ENCODE results near the gene UGT1A9. TPM values are rescaled to one million over a fixed set of nuclear protein-coding genes. Genes with fewer than 3 reads are reported as not detected.

The UGT1A9 gene
- total RNA-seq, 1 donor from 2014 or later, result not detected

GRCh38 chr2:233708942-233709341 lies 37.2 kb downstream of the UGT1A9 start:
- Histone ChIP-seq H3K4me3 (ENCODE audit: low read depth, low read length) (no peak overlapping the region), H3K36me3 (ENCODE audit: control insufficient read depth, insufficient read depth, low read length) (no peaks in the 10 kb centered on the region), H3K27me3 (ENCODE audit: control insufficient read depth, insufficient read depth, low read length) (no peaks in the 10 kb centered on the region)
- DNase-seq (ENCODE audit: low read depth), result no peak
- TF ChIP-seq, protein P1, sequence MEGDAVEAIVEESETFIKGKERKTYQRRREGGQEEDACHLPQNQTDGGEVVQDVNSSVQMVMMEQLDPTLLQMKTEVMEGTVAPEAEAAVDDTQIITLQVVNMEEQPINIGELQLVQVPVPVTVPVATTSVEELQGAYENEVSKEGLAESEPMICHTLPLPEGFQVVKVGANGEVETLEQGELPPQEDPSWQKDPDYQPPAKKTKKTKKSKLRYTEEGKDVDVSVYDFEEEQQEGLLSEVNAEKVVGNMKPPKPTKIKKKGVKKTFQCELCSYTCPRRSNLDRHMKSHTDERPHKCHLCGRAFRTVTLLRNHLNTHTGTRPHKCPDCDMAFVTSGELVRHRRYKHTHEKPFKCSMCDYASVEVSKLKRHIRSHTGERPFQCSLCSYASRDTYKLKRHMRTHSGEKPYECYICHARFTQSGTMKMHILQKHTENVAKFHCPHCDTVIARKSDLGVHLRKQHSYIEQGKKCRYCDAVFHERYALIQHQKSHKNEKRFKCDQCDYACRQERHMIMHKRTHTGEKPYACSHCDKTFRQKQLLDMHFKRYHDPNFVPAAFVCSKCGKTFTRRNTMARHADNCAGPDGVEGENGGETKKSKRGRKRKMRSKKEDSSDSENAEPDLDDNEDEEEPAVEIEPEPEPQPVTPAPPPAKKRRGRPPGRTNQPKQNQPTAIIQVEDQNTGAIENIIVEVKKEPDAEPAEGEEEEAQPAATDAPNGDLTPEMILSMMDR (IDR thresholded peaks at IDR 0.05; ENCODE audit: insufficient read depth, low read length, poor library complexity, severe bottlenecking), result no peak

DNA sequence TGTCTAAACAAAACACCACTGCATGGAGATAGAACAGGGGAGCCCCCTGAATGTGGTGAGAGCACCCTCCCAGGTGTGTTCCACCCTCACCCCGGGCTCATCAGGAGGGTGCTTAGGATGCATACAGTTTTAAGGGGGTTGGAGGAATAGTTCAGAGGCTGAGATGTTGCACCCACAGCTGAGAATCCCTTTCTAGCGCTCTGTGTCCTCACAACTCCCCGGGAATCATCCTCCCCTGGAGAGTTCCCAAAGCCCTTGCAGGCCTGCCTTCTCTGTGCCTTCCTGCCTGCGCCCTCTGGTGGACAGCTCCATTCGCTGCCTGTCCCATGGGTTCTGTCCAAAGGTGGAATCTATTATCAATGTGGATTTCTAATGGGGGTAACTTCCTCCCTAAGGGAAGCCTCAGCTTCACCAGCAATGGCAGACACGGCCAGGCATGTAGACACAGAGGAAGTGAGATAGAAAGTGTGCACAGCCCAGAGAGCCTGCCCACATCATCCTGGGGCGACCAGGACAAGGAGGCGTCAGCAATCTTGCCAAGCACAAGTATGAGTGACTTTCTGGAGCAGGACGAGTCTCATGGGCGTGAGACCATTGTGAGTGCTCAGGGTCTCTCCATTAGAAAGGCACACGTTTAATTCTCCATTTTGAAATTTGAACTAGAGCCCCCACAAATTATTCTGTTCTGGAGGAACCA lies 39.8 kb downstream of the UGT1A9 start:
- Histone ChIP-seq H3K36me3 (ENCODE audit: control insufficient read depth, insufficient read depth, low read length) (no peaks in the 10 kb centered on the region), H3K27me3 (ENCODE audit: control insufficient read depth, insufficient read depth, low read length) (no peaks in the 10 kb centered on the region), H3K4me3 (ENCODE audit: low read depth, low read length) (no peak overlapping the region)
- DNase-seq (ENCODE audit: low read depth), result peak; percentile 19
- TF ChIP-seq, protein P1 (IDR thresholded peaks at IDR 0.05; ENCODE audit: insufficient read depth, low read length, poor library complexity, severe bottlenecking), result peak; percentile 92

GRCh38 chr2:233712611-233713261 lies 41.0 kb downstream of the UGT1A9 start, which contains the start of gene UGT1A5:
TSS of gene UGT1A5 (plus strand) at chr2:233712907. CDS start at chr2:233712992, 85 bp downstream.
- Histone ChIP-seq H3K27me3 (ENCODE audit: control insufficient read depth, insufficient read depth, low read length) (no peaks in the 10 kb centered on the region), H3K4me3 (ENCODE audit: low read depth, low read length) (no peak within 1 kb of the TSS), H3K36me3 (ENCODE audit: control insufficient read depth, insufficient read depth, low read length) (no peaks in the 10 kb centered on the region)
- TF ChIP-seq, protein P1 (IDR thresholded peaks at IDR 0.05; ENCODE audit: insufficient read depth, low read length, poor library complexity, severe bottlenecking), result no peak
- no peak for DNase-seq (ENCODE audit: low read depth)

GRCh38 chr2:233713262-233713615 lies 41.5 kb downstream of the UGT1A9 start:
- no peak overlapping the region for H3K4me3 ChIP-seq (ENCODE audit: low read depth, low read length)
- TF ChIP-seq, protein P1 (IDR thresholded peaks at IDR 0.05; ENCODE audit: insufficient read depth, low read length, poor library complexity, severe bottlenecking), result no peak

GRCh38 chr2:233714121-233714520 lies 42.4 kb downstream of the UGT1A9 start:
- H3K27me3 ChIP-seq (ENCODE audit: control insufficient read depth, insufficient read depth, low read length), result no peaks in the 10 kb centered on the region
- no peak for DNase-seq (ENCODE audit: low read depth)
- H3K4me3 ChIP-seq (ENCODE audit: low read depth, low read length), result no peak overlapping the region
- TF ChIP-seq, protein P1 (IDR thresholded peaks at IDR 0.05; ENCODE audit: insufficient read depth, low read length, poor library complexity, severe bottlenecking), result no peak
- no peaks in the 10 kb centered on the region for H3K36me3 ChIP-seq (ENCODE audit: control insufficient read depth, insufficient read depth, low read length)

More at GRCh38 chr2:233713262-233713615, 41.5 kb downstream of the UGT1A9 start:
- no peaks in the 10 kb centered on the region for H3K36me3 ChIP-seq (ENCODE audit: control insufficient read depth, insufficient read depth, low read length)
- no peaks in the 10 kb centered on the region for H3K27me3 ChIP-seq (ENCODE audit: control insufficient read depth, insufficient read depth, low read length)
- DNase-seq (ENCODE audit: low read depth), result no peak

Data from kidney epithelial cell (primary cell).